22Rv1 (cell line): ENCODE data around the gene SENP3.

ENCODE experiments used
- H3K27ac ChIP-seq: fragments of 450-650 bp; 2 replicates; pipeline ENCODE4 v1.5.1; 2017
- ZFX ChIP-seq: fragments of 450-650 bp; IDR thresholded peaks from 2 replicates; pipeline ENCODE4 v1.6.1; 2017; ENCODE audit warnings: antibody characterized with exemption, borderline replicate concordance
- TF ChIP-seq, protein P1 (sequence below): fragments of 450-650 bp; IDR thresholded peaks from 2 replicates; pipeline ENCODE4 v1.5.1; 2017; ENCODE audit warnings: mild to moderate bottlenecking

The SENP3 gene

DNA sequence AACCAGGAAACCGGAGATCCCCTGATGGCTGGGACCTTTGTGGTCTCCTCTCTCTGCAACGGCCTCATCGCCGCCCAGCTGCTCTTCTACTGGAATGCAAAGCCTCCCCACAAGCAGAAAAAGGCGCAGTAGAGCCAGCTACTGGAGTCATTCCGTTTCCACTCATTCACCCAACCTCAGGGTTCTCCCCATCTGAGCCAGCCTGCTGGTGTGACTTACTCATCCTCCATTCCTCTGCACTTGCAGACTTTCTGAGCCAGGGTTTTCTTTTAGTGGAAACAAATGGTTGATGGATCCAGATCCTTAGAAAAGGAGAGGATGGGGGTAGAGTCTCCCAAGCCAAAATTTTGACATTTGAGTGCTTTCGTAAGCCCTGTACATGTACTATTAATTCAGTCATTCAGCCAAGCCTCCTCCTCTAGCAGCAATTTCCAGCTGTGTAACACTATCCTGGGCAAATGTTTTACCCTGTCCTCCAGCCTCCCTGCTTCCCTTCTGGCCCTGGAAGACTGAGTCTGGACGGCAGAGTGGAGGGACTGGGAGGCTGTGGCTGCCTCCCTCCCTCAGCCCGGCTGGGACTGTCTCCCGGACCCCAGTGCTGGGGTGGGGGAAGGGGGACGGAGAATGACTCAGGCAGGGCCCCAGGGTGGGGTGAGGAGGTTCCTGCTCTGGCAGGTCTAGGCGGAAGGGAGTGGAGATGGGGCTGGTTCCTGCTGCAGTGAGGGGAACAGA lies 25.9 kb downstream of the SENP3 start:
- TF ChIP-seq ZFX = no peak
- TF ChIP-seq, protein P1, sequence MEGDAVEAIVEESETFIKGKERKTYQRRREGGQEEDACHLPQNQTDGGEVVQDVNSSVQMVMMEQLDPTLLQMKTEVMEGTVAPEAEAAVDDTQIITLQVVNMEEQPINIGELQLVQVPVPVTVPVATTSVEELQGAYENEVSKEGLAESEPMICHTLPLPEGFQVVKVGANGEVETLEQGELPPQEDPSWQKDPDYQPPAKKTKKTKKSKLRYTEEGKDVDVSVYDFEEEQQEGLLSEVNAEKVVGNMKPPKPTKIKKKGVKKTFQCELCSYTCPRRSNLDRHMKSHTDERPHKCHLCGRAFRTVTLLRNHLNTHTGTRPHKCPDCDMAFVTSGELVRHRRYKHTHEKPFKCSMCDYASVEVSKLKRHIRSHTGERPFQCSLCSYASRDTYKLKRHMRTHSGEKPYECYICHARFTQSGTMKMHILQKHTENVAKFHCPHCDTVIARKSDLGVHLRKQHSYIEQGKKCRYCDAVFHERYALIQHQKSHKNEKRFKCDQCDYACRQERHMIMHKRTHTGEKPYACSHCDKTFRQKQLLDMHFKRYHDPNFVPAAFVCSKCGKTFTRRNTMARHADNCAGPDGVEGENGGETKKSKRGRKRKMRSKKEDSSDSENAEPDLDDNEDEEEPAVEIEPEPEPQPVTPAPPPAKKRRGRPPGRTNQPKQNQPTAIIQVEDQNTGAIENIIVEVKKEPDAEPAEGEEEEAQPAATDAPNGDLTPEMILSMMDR = no peak
- no peak overlapping the region for H3K27ac ChIP-seq

DNA sequence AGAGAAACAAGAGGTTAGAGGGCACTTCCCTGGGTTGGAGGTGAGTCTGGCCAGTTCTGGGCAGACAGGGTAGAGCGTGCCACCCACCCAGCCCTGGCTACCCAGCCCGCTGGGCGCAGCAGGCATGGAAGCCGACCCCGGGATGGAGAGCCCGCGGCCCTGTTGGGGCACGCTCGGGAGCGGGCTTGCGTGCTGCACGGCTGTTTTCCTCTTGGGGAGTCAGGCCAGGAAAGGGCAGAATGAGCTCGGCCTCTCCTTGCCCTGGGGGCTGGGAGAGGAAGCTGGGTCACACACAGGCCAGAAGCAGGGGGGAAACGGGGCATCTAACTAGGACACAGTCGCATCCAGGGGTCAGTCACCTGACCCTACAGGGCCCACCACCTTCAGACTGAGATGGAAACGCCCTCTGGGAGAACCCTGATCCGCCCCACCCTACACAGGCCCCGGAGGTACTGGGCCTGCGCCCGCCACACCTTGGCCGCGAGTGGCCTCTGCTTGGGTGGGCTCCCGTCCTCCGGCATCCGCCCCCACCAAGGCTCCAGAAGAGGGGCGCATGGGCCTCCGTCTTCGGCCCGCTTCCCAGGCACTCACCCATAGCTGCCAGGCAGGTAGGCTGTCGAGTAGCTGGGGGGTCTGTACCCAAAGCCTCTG lies 27.0 kb downstream of the SENP3 start:
- TF ChIP-seq ZFX = no peak
- H3K27ac ChIP-seq = no peak overlapping the region

DNA sequence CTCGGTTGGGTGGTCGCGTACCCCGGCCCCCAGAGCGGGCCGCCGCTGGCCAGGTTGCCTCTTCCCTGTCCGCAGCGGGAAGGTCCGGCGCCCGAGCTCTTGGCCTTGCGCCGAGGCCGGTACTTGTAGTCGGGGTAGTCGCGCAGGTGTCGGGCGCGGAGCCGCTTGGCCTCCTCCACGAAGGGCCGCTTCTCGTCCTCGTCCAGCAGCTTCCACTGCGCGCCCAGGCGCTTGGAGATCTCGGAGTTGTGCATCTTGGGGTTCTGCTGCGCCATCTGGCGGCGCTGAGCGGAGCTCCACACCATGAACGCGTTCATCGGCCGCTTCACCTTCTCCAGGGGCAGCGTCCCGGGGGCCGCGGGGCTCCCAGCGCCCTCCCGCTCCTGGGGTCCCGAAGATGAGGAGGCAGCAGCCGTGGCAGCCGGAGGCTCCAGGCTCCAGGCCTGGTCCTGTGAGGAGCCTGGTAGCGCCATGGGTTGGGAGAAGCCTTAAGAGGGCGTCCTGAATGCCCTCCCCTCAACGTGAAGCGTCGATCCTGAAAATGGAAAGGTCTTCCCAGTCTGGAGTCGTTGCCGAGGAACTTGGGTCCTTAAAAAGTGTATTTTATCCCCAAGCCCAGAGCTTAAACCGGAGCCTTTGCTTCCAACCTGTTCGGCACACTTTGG lies 27.6 kb downstream of the SENP3 start:
- TF ChIP-seq, protein P1 = peak; percentile 13; the same call in 1 of the 2 replicates
- no peak for TF ChIP-seq ZFX
- peak overlapping the region; percentile 61 for H3K27ac ChIP-seq

DNA sequence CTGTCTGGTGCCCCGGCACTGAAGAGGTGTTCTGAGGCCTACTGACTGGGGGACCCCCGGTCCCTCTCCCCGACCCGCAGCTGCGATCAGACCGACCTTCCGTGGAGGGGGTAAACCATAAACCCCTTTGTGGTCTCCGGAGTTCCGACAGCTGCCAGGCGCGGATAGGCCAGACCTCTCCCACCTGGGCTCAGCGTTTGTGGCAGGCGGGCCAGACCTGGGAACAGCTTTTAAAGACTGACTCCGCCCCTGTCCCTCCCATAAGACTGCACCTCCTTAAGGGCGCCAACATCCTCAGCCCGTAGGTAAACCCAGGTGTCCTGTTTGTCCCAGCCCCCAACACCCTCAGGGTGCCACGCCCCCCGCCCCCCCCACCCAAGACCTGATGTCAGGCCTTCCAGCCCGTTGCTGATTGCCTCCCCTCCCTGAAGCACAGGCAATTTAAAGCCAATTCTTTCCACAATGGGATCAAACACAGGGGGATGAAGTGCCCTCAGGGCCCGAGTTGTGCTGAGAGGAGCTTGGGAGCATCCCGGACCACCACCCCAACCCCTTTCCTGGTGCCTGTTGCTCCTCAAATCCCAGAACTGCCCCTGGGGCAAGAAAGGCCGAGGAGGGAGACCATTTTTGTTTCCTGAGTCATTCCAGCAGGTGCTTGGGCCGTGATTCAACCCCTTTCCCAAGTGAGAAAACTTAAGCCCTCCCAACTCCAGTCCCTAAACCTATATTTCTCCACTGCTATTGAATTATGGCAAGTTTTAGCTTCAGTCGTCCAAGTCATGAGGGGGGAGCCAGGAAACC lies 28.4 kb downstream of the SENP3 start, which contains the start of gene SOX15:
TSS of gene SOX15 (minus strand) at position 204 of the 801 bp plus-strand sequence. CDS start 418 bp downstream, outside the sequence.
- TF ChIP-seq, protein P1 = no peak
- TF ChIP-seq ZFX = no peak
- H3K27ac ChIP-seq = peak within 1 kb of the TSS; percentile 61

DNA sequence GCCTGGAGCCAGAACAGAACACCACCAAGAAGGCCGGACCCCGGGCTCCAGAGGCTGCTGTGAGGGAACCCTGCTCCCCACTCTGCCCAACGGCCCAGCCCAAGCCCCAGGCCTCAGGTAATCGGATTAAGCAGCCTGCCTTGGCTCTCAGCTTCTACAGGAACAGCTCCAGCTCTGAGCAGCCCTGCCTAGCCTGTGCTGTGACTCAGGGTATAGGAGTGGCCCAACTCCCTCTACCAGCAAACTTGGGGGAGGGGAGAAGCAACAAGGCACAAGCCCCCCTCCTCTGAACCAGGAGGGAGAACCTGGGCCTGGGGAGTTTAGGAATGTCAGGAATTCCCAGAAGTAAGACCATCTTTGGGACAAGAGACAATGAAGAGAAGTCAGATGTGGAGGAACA lies 29.0 kb downstream of the SENP3 start:
- peak overlapping the region; percentile 61 for H3K27ac ChIP-seq
- no peak for TF ChIP-seq ZFX
- TF ChIP-seq, protein P1 = no peak

DNA sequence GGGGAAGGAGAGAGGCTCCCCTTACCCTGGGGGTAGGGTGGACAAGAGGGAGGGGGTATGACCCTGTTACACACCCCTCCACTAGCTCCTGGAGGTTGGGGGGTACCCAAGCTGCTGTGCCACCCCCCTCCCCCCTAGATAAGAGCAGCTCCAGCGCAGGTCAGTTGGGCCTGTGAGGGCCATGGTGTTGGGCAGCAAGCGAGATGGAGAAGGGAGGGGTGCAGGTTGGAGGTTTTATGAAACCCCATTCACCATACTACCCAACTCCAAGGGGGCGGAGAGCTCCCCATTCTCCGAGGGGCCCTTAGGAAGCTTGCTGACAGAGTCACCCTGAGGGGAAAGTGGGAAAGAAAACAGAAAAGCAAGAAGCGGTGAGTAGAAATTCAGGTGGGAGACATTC lies 29.9 kb downstream of the SENP3 start:
- TF ChIP-seq, protein P1 = no peak
- TF ChIP-seq ZFX = no peak
- H3K27ac ChIP-seq = peak overlapping the region; percentile 61; the same call in 1 of the 2 replicates

DNA sequence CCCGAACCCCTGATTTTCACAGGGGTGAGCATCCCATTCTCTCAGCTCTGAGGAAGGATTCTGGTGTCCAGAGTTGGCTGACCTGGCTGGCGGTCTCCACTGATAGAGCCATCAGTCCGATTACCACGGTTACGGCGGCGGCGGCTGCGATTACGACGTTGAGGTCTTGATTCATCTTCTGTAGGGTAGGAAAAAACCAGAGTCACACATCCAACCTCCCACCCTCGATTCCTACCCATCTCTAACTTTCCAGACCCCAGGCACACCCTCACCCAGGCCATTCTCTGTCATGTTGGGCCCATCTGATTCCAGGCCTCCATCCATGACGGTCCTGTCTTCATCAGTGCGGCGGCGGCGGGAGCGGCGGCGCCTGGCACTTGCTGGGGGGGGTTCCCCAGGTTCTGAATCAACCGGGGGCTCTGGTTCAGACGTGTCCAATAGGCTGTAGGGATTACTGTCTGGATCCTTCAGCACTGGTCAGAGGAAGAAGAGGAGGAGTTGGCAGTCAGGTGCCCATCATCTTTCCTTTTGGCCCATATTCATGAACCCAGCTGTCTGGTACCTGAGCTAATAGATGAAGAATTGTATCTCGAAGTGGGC lies 30.8 kb downstream of the SENP3 start:
- TF ChIP-seq ZFX = no peak
- TF ChIP-seq, protein P1 = no peak
- H3K27ac ChIP-seq = peak overlapping the region; percentile 61; the same call in 1 of the 2 replicates
